HS-5 (cell line): ENCODE results near the gene HDAC6.
"Not testable (repeated sequence)": the region's sequence is repeated elsewhere in the genome, so short reads cannot be mapped to it uniquely, and the experiment has no call there.

Source experiments
- DNase-seq: peaks from one replicate; pipeline ENCODE4 v3.0.0-alpha.2; 2012; ENCODE audit warnings: low read depth

The HDAC6 gene

GRCh38 chrX:48826135-48826875, 24.4 kb downstream of the HDAC6 start, which contains the start of gene ERAS:
TSS of gene ERAS (plus strand) at chrX:48826513. CDS start at chrX:48829124, 2,611 bp downstream.
- DNase-seq = no peak

DNA sequence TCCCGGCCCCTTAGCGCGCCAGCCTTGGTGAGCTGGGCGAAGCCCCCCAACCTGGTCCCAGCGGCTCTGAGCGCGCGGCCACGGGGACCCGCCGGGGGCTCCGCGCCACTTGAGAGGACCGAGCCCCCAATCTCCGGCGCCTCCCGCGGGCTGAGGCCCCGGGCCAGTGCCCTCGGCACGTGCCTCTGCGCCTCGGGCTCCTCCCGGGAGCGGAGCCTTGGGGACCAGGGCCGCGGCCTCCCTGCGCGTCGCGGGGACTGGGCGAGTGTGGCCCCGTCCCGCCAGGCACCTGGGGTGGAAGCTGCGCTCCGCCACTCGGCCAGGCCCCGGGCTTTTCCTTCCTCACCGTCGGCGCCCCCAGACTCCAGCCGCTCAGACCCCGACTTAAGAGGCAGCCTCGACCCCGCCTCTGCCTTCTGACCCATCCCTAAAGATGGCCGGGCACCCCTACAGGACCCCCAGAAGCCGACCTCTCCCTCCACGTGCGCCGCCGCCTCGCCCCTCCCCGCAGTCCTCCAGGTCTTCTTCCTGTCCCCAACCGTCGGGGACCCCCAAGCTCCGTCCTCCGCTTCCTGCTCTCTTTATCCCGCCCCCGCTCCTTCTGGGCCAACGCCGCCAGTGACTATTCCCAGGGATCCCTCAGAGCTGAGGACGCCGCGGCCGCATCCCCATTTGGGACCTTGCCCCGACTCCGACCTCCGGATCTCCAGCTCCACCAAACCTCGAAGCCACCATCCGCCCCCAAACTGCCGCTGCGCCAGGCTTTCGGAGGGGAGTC, 25.2 kb downstream of the HDAC6 start:
- no peak for DNase-seq

DNA sequence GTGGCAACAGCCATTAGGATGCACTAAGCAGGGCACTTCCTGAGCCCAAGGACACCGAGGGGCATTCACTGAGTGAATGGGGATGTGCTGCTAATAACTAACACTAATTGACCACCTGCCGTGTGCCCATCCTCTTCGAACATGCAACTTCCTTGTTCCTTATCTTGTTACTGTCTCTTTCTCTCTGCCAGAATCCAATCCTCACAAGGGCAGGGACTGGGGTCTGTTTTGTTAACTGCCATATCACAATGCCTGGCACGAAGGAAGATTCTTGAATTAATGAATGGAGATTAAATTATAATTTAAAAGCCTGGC, 25.7 kb downstream of the HDAC6 start:
- no peak for DNase-seq

- DNase-seq = no peak
Measured at GRCh38 chrX:48829016-48829735, 27.3 kb downstream of the HDAC6 start.

DNA sequence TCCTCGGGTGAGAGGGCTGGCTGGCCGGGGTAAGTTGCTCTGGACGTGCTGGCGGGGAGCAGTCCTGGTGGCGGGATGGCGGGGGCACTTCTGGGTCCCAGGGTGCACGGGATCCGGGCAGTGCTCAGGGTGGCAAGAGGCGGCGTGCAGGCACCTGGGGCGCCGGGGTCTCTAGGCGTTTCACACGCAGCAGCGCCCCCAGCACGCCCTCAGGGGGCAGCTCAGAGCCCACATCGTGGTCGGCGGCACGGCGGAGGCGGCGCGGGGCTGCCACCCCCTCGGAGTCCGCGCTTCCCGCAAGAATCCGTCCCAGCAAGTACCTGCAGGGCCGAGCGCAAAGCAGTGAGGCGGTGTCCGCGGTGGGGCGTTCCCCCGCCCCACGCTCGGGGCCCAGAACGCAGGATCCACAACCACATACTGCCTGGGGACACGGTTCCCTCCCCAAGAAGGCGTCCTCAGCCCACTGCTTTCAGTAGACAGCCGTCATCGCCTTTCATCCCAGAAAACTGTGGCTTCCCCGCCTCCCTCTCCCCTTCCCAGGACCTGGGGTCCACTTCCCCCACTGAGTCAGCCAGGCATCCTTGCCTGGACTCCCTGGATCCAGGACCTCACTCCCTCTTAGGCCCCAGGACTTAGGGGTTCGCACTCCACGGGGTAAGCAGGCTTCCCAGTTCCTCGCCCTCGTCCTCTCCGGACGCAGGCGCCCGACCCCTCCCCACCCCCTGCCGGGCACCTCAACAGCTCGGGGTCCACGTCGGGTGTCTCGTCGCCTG, 29.5 kb downstream of the HDAC6 start:
- no peak for DNase-seq

GRCh38 chrX:48831909-48832291, 30.0 kb downstream of the HDAC6 start:
- no peak for DNase-seq

DNA sequence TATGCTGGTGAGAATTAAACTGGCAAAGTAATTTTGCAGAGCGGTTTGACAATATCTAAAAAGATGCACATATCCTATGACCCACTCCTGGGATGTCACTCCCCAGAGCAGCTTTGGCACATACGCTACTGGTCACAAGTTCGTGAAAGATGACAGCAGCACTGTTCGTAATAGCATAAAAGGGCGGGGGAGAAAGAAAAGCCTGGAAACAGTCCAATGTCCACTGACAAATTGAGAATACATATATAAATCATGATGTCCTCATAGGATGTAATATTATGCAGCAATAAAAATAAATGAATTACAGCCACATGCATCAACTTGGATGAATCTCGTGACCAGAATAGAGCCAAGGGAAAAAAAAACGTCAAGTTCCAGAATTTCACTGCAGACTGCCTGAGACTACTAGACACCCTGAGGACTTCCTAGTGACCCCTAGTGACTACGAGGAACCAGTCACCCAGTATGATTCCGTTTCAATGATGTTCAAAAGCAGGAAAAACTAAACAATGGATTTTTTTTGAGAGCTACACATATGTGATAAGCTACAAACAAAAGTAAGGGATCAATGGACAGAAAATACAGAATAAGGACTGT, 31.8 kb downstream of the HDAC6 start:
- DNase-seq = no peak

GRCh38 chrX:48834383-48834709, 32.5 kb downstream of the HDAC6 start:
- DNase-seq = no peak

- DNase-seq = no peak
Measured at GRCh38 chrX:48835524-48836329, 33.9 kb downstream of the HDAC6 start, which contains the start of gene PCSK1N. TSS of gene PCSK1N (minus strand) at chrX:48835610. CDS start at chrX:48835532, 78 bp downstream.

- no peak for DNase-seq
Measured at GRCh38 chrX:48839686-48840085, 37.8 kb downstream of the HDAC6 start.

- DNase-seq = no peak
Measured at GRCh38 chrX:48848847-48849246, 47.0 kb downstream of the HDAC6 start.

DNA sequence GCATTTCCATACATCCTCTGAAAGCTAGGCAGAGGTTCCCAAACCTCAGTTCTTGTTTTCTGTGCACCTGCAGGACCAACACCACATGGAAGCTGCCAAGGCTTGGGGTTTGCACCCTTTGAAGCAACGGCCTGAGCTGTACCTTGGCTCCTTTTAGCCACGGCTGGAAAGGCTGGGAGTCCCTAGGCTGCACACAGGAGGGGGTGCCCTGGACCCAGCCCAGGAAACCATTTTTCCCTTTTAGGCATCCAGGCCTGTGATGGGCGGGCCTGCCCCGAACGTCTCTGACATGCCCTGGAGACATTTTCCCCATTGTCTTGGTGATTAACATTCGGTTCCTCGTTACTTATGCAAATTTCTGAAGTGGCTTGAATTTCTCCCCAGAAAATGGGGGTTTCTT, 51.0 kb downstream of the HDAC6 start:
- DNase-seq = no peak

GRCh38 chrX:48853494-48853893, 51.6 kb downstream of the HDAC6 start:
- not testable (repeated sequence) for DNase-seq

DNA sequence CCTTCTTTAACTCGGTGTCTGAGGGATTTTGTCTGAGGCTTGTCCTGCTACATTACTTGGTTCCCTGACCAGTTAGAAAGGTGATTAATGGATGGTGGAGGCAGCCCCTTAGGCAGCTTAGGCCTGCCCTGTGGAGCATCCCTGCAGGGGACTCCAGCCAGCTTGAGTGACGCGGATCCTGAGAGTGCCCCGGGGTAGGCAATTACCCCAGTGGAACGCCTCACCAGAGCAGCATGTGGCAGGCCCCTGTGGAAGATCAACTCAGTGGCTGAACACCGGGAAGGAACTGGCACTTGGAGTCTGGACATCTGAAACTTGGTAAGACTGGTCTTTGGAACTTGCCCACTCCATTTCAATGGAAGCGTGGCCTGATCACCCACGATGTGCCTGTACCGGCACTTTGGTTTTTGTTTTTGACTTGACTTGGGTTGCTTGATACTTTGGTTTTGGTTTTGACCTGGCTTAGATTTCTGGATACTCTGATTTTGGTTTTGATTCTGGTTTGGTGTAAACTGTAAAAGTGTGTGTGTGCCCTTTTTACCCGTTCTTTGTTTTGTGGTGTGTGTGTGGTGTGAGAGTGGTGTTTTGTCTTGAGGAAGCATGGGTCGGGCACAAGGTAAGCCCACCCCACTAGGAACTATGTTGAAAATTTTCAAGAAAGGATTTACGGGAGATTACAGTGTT, 52.4 kb downstream of the HDAC6 start:
- not testable (repeated sequence) for DNase-seq

DNA sequence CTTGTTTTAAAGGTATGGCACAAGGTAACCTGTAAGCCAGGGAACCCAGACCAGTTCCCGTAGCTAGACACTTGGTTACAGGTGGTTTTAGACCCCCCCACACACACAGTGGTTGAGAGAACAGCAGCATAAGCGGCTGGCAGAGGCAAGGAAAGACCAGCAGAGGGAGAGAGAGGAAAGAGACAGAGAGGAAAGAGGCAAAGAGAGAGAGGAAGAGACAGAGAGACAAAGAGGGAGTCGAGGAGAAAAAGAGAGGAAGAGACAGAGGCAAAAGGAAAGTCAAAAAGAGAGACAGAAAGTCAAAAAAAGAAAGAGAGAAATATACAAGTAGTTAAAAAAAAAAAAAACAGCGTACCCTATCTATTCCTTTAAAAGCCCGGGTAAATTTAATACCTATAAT, 53.0 kb downstream of the HDAC6 start:
- DNase-seq = no peak

GRCh38 chrX:48864210-48864609, 62.3 kb downstream of the HDAC6 start:
- DNase-seq = peak; percentile 44

- DNase-seq = not testable (repeated sequence)
Measured at GRCh38 chrX:48872017-48872416, 70.2 kb downstream of the HDAC6 start.
